HepG2 (cell line): ENCODE data around the gene INTS7. TPM values are rescaled to one million over a fixed set of nuclear protein-coding genes. Genes with fewer than 3 reads are reported as not detected.

Experiments
- ASH2L ChIP-seq: fragments of 300-600, 200-600 bp; sonication (generic); IDR thresholded peaks from 2 replicates; pipeline ENCODE4 v1.7.0; 2017; ENCODE audit warnings: low read depth, mild to moderate bottlenecking, moderate library complexity, mixed read lengths, low read length; ENCODE audit not compliant: insufficient read length
- BCL6 ChIP-seq: IDR thresholded peaks from 2 replicates; pipeline ENCODE4 v1.6.1; 2016; ENCODE audit warnings: missing genetic modification reagents, missing compliant biosample characterization
- CEBPB ChIP-seq: IDR thresholded peaks from 2 replicates; pipeline ENCODE4 v1.6.1; 2011; ENCODE audit warnings: low read depth, low read length, improper control_type of control experiment, borderline replicate concordance
- ELF4 ChIP-seq: sonication (generic); formaldehyde crosslinking; IDR thresholded peaks from 2 replicates; pipeline ENCODE4 v1.5.0; 2020; ENCODE audit warnings: missing genetic modification reagents, mild to moderate bottlenecking, moderate library complexity, borderline replicate concordance
- EZH2 ChIP-seq: conservative IDR thresholded peaks from 2 replicates; pipeline ENCODE4 v1.6.1; 2012; ENCODE audit warnings: mild to moderate bottlenecking, low read depth, low read length, moderate library complexity
- FOXK2 ChIP-seq: fragments of 450-650 bp; IDR thresholded peaks from 2 replicates; pipeline ENCODE4 v1.6.1; 2016
- IRF2 ChIP-seq: IDR thresholded peaks from 2 replicates; pipeline ENCODE4 v1.6.1; 2018; ENCODE audit warnings: missing genetic modification reagents, missing compliant biosample characterization
- KAT7 ChIP-seq: IDR thresholded peaks from 2 replicates; pipeline ENCODE4 v1.6.1; 2018; ENCODE audit warnings: borderline replicate concordance, missing compliant biosample characterization
- MYC ChIP-seq: sonication (generic); formaldehyde crosslinking; IDR thresholded peaks from 2 replicates; pipeline ENCODE4 v1.9.0; 2021; ENCODE audit warnings: missing genetic modification reagents, borderline replicate concordance
- NFRKB ChIP-seq: fragments of 450-650 bp; IDR thresholded peaks from 2 replicates; pipeline ENCODE4 v1.6.1; 2017
- PAX8 ChIP-seq: sonication (generic); formaldehyde crosslinking; IDR thresholded peaks from 2 replicates; pipeline ENCODE4 v1.8.0; 2022; ENCODE audit warnings: mild to moderate bottlenecking, missing genetic modification reagents, borderline replicate concordance
- RORA ChIP-seq: sonication (generic); formaldehyde crosslinking; IDR thresholded peaks from 2 replicates; pipeline ENCODE4 v1.5.0; 2020; ENCODE audit warnings: mild to moderate bottlenecking, missing genetic modification reagents, moderate library complexity
- SMYD3 ChIP-seq: sonication (generic); formaldehyde crosslinking; IDR thresholded peaks from 2 replicates; pipeline ENCODE4 v1.8.1; 2023; ENCODE audit warnings: mild to moderate bottlenecking, missing genetic modification reagents
- SRSF9 ChIP-seq: fragments of 200-400 bp; formaldehyde crosslinking; IDR thresholded peaks from 2 replicates; pipeline ENCODE4 v1.6.1; 2018; ENCODE audit warnings: borderline replicate concordance, mild to moderate bottlenecking, low read depth, low read length; ENCODE audit not compliant: insufficient read depth, poor library complexity, severe bottlenecking
- TARDBP ChIP-seq: sonication (generic); formaldehyde crosslinking; IDR thresholded peaks from 2 replicates; pipeline ENCODE4 v1.8.0; 2022; ENCODE audit warnings: mild to moderate bottlenecking, missing genetic modification reagents
- TOPORS ChIP-seq: sonication (generic); formaldehyde crosslinking; IDR thresholded peaks from 2 replicates; pipeline ENCODE4 v1.8.0; 2023; ENCODE audit warnings: mild to moderate bottlenecking, missing genetic modification reagents
- ZNF292 ChIP-seq: sonication (generic); formaldehyde crosslinking; IDR thresholded peaks from 2 replicates; pipeline ENCODE4 v1.8.1; 2022; ENCODE audit warnings: mild to moderate bottlenecking, low read depth, missing genetic modification reagents, borderline replicate concordance
- ZNF296 ChIP-seq: sonication (generic); formaldehyde crosslinking; conservative IDR thresholded peaks from 2 replicates; pipeline ENCODE4 v1.5.0; 2020; ENCODE audit warnings: mild to moderate bottlenecking, missing genetic modification reagents
- ZNF547 ChIP-seq: sonication (generic); formaldehyde crosslinking; IDR thresholded peaks from 2 replicates; pipeline ENCODE4 v1.5.1; 2020; ENCODE audit warnings: mild to moderate bottlenecking, missing genetic modification reagents
- ZNF570 ChIP-seq: sonication (generic); formaldehyde crosslinking; IDR thresholded peaks from 2 replicates; pipeline ENCODE4 v1.4.0; 2020; ENCODE audit warnings: mild to moderate bottlenecking, missing genetic modification reagents, borderline replicate concordance
- ZNF678 ChIP-seq: sonication (generic); formaldehyde crosslinking; IDR thresholded peaks from 2 replicates; pipeline ENCODE4 v1.4.0; 2020; ENCODE audit warnings: mild to moderate bottlenecking, missing genetic modification reagents
- ZNF720 ChIP-seq: sonication (generic); formaldehyde crosslinking; IDR thresholded peaks from 2 replicates; pipeline ENCODE4 v1.4.0; 2020; ENCODE audit warnings: missing genetic modification reagents
- ZNF790 ChIP-seq: sonication (generic); formaldehyde crosslinking; IDR thresholded peaks from 2 replicates; pipeline ENCODE4 v1.8.0; 2022; ENCODE audit warnings: missing genetic modification reagents, mild to moderate bottlenecking, borderline replicate concordance
- ZSCAN25 ChIP-seq: sonication (generic); formaldehyde crosslinking; IDR thresholded peaks from 2 replicates; pipeline ENCODE4 v1.8.0; 2022; ENCODE audit warnings: mild to moderate bottlenecking, missing genetic modification reagents
- polyA plus RNA-seq, 8 experiments: library from polyadenylated mRNA; depleted of rRNA in 3 of 8; stranded (reverse) in 7 of 8; unstranded in 1 of 8; fragments of >200 nt; fragmentation: Illumina TruSeq in 4 of 8; extraction: Trizol in 4 of 8; gene quantifications; 2 replicates each; pipeline versions ENCODE4 v1.2.1 to v1.2.3, GENCODE V29; 2011 to 2016; ENCODE audit warnings: low read depth in 4 of 8, missing spikeins in 1 of 8, mixed read lengths in 1 of 8; ENCODE audit not compliant: insufficient read depth in 1 of 8
- total RNA-seq, 5 experiments: library from RNA; depleted of rRNA; stranded (reverse); fragments of >200 nt; fragmentation: Illumina TruSeq; extraction: Trizol; gene quantifications; 2 replicates each; pipeline ENCODE4 v1.2.3, GENCODE V29; 2016; ENCODE audit warnings: low read depth in 1 of 5
- TF ChIP-seq, protein P1 (sequence below): sonication (generic); formaldehyde crosslinking; IDR thresholded peaks from 2 replicates; pipeline ENCODE4 v1.8.1; 2023; ENCODE audit warnings: mild to moderate bottlenecking, missing genetic modification reagents
- TF ChIP-seq, protein P2 (sequence below): sonication (generic); formaldehyde crosslinking; IDR thresholded peaks from 2 replicates; pipeline ENCODE4 v1.4.0; 2020; ENCODE audit warnings: mild to moderate bottlenecking, low read depth, missing genetic modification reagents
- TF ChIP-seq, protein P3 (sequence below): sonication (generic); formaldehyde crosslinking; IDR thresholded peaks from 2 replicates; pipeline ENCODE4 v1.8.1; 2022; ENCODE audit warnings: low read depth, mild to moderate bottlenecking, missing genetic modification reagents

INTS7 gene
- total and polyA plus RNA-seq, 2 of the 13 experiments (the other 11 are each of a cell fraction or from before 2014, with no cell fraction given) = 18.3 to 22.4 TPM

DNA sequence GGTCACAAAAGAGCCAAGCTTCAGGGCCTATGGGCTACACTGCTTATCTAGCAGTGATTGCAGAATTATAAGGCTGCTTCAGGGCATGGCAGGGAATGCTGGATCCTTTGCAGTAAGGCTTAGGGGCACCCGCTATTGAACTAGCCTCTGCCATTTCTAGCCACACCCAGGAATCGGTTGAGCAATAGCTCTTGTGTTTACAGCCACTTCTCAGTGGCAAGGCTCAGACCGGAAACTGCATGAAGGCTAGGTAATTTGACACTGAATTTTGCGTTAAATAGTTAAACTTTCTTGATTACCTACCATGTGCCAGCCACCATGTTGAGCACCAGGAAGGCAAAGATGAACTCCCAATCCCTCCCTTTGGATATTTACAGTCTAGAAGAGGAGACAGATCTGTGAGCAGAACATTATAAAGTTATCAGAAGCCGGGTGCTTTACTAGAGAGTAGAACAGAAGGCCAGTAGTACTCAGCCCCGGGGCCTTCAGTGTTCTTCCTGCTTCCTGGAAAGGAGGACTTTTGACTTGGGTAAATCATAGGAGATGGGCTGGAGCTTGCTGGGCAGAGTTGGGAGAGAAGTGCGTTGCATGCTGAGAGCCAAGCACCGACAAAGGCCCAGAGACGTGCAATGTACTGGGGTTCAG is 106.2 kb downstream of the INTS7 start (continued):
- TF ChIP-seq ZNF790 (CRISPR knock-in tag) (no peak), ELF4 (peak; percentile 77), ZNF547 (CRISPR knock-in tag) (no peak), FOXK2 (0 out of 2 replicates have a peak, but pooled peaks have one; percentile 48), ZNF292 (CRISPR knock-in tag) (peak; percentile 56; the same call in 1 of the 2 replicates), SMYD3 (CRISPR knock-in tag) (no peak), ZNF296 (CRISPR knock-in tag) (no peak), EZH2 (no peak), TOPORS (CRISPR knock-in tag) (no peak), KAT7 (no peak), BCL6 (CRISPR knock-in tag) (peak; percentile 86), MYC (CRISPR knock-in tag) (peak; percentile 36), ZNF720 (CRISPR knock-in tag) (no peak), ASH2L (no peak), SRSF9 (no peak), PAX8 (CRISPR knock-in tag) (no peak), CEBPB (peak; percentile 98), IRF2 (CRISPR knock-in tag) (peak; percentile 54; the same call in 1 of the 2 replicates), ZSCAN25 (no peak), ZNF678 (no peak), RORA (CRISPR knock-in tag) (peak; percentile 63; the same call in 1 of the 2 replicates), ZNF570 (CRISPR knock-in tag) (no peak), NFRKB (no peak), TARDBP (CRISPR knock-in tag) (no peak; the same call in 1 of the 2 replicates)
- TF ChIP-seq, protein P1, sequence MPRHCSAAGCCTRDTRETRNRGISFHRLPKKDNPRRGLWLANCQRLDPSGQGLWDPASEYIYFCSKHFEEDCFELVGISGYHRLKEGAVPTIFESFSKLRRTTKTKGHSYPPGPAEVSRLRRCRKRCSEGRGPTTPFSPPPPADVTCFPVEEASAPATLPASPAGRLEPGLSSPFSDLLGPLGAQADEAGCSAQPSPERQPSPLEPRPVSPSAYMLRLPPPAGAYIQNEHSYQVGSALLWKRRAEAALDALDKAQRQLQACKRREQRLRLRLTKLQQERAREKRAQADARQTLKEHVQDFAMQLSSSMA (CRISPR knock-in tag) = no peak; the same call in 1 of the 2 replicates
- TF ChIP-seq, protein P2, sequence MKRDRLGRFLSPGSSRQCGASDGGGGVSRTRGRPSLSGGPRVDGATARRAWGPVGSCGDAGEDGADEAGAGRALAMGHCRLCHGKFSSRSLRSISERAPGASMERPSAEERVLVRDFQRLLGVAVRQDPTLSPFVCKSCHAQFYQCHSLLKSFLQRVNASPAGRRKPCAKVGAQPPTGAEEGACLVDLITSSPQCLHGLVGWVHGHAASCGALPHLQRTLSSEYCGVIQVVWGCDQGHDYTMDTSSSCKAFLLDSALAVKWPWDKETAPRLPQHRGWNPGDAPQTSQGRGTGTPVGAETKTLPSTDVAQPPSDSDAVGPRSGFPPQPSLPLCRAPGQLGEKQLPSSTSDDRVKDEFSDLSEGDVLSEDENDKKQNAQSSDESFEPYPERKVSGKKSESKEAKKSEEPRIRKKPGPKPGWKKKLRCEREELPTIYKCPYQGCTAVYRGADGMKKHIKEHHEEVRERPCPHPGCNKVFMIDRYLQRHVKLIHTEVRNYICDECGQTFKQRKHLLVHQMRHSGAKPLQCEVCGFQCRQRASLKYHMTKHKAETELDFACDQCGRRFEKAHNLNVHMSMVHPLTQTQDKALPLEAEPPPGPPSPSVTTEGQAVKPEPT (CRISPR knock-in tag) = no peak
- TF ChIP-seq, protein P3, sequence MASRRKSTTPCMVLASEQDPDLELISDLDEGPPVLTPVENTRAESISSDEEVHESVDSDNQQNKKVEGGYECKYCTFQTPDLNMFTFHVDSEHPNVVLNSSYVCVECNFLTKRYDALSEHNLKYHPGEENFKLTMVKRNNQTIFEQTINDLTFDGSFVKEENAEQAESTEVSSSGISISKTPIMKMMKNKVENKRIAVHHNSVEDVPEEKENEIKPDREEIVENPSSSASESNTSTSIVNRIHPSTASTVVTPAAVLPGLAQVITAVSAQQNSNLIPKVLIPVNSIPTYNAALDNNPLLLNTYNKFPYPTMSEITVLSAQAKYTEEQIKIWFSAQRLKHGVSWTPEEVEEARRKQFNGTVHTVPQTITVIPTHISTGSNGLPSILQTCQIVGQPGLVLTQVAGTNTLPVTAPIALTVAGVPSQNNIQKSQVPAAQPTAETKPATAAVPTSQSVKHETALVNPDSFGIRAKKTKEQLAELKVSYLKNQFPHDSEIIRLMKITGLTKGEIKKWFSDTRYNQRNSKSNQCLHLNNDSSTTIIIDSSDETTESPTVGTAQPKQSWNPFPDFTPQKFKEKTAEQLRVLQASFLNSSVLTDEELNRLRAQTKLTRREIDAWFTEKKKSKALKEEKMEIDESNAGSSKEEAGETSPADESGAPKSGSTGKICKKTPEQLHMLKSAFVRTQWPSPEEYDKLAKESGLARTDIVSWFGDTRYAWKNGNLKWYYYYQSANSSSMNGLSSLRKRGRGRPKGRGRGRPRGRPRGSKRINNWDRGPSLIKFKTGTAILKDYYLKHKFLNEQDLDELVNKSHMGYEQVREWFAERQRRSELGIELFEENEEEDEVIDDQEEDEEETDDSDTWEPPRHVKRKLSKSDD (CRISPR knock-in tag) = peak; percentile 48; the same call in 1 of the 2 replicates
